Astrocyte of the cerebellum (primary cell): ENCODE results near the gene COL6A2.

Source experiments
- DNase-seq: peaks from one replicate; pipeline ENCODE4 v3.0.0-alpha.2; 2011; ENCODE audit warnings: low read depth
- H3K4me3 ChIP-seq: 2 replicates; pipeline ENCODE4 v1.5.1; 2011; ENCODE audit warnings: mild to moderate bottlenecking, low read depth, low read length, moderate library complexity
- in situ Hi-C: cut with HindIII; loops from 2 replicates; pipeline ENCODE4 v1.10.0; 2017; ENCODE audit warnings: low sequenced_read_pairs
- TF ChIP-seq, protein P1 (sequence below): IDR thresholded peaks from 2 replicates; pipeline ENCODE4 v1.5.1; 2012; ENCODE audit warnings: low read length, low read depth, moderate library complexity, mild to moderate bottlenecking; ENCODE audit errors: missing control alignments

Gene COL6A2

DNA sequence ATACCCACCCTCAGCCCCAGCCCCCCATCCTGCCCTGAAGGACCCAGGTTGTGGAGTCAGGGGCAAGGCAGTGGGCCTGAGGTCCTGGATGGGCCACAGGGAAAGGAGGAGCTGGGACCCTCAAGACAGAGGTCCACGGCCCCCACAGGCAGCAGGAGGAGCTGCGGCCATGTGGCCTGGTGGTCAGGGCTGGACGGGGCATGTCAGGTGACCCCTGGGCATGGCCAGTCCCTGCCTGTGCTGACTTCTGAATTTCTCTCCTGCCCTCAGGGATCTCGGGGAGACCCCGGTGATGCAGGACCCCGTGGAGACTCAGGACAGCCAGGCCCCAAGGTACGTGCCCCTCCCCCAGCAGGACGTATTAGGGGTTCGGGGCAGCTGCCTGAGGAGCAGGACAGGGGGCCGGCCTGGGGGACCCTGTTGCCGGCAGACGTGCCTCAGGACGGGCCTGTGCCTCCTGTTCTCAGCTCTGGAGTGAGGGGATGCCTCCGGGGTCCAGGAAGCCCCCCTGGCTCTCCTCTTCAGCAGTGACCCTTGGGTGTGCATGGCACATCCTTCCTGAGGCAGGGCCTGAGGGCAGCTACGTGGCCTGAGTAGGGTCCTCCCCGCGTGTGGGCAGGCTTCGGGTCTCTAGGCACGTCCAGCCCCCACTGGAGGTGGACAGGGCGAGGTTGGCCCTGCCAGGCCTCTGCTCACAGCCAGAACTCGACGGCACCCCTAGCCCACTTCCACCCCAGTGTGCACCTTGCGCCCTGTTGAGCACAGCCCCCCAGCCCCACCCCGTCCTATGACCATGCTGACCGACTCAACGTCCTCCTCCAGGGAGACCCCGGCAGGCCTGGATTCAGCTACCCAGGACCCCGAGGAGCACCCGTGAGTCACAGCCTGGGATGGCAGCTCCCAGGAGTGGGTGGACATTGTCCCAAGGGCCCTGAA lies 23.6 kb downstream of the COL6A2 start:
- in situ Hi-C loops = no loop called here

DNA sequence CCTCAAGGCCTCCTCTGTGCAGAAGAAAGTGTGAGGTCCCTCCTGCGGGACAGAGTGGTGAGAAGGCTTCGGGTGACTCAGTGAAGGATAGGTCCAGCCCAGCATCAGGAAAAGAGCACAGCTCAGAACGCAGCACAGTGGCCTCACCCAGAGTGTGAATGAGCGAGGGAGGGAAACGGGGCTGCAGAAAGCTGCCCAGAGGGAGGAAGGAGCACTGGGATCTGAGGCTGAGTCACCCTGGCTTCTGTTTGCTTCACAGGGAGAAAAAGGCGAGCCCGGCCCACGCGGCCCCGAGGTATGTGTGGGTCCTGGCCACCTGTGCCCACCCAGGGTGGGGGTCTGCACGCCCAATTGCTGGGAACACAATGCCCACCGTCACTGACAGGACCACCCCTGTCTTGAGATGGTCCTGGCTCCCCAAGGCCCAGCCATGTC lies 24.3 kb downstream of the COL6A2 start:
- TF ChIP-seq, protein P1, sequence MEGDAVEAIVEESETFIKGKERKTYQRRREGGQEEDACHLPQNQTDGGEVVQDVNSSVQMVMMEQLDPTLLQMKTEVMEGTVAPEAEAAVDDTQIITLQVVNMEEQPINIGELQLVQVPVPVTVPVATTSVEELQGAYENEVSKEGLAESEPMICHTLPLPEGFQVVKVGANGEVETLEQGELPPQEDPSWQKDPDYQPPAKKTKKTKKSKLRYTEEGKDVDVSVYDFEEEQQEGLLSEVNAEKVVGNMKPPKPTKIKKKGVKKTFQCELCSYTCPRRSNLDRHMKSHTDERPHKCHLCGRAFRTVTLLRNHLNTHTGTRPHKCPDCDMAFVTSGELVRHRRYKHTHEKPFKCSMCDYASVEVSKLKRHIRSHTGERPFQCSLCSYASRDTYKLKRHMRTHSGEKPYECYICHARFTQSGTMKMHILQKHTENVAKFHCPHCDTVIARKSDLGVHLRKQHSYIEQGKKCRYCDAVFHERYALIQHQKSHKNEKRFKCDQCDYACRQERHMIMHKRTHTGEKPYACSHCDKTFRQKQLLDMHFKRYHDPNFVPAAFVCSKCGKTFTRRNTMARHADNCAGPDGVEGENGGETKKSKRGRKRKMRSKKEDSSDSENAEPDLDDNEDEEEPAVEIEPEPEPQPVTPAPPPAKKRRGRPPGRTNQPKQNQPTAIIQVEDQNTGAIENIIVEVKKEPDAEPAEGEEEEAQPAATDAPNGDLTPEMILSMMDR = no peak
- no peak overlapping the region for H3K4me3 ChIP-seq
- in situ Hi-C loops = no loop called here
- no peak for DNase-seq

More for the DNA sequence above, 23.6 kb downstream of the COL6A2 start:
- no peak overlapping the region for H3K4me3 ChIP-seq
- no peak for DNase-seq
- TF ChIP-seq, protein P1 = no peak

DNA sequence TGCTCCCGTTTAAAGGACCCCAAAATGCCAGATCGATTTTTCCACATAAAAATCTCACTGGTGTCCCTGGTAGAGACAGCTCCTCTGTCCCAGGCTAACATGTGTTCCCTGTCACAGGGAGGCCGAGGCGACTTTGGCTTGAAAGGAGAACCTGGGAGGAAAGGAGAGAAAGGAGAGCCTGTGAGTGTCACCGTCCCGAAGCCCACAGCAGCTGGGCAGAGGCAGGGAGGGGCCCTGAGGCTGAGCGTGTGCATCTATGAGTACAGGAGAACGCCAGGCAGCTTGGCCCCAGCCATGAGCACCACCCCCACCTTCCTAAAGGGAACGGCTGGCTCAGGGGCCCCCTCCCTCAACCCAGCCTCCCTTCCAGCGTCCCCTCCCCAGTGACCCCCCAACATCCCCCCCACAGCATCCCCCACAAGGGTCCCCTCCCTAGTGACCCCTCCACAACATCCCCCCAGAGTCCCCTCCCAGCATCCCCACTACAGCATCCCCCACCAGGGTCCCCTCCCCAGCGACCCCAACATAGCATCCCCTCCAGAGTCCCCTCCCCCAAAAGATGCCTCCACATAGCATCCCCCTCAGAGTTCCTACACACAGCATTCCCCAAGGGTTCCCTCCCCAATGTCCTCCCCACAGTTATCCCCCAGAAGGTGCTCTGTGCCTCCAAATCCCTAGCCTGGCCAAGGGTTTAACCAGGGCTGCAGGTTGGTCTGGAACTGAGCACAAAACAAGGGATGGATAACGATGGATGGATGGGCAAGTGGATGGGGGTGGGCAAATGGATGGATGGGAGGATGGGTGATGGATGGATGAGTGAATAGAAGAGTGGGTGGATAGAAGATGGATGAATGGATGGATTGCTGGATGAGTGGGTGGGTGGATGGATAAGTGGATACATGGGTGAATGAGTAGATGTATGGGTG lies 25.1 kb downstream of the COL6A2 start:
- in situ Hi-C loops = no loop called here
- no peak for DNase-seq
- TF ChIP-seq, protein P1 = no peak

DNA sequence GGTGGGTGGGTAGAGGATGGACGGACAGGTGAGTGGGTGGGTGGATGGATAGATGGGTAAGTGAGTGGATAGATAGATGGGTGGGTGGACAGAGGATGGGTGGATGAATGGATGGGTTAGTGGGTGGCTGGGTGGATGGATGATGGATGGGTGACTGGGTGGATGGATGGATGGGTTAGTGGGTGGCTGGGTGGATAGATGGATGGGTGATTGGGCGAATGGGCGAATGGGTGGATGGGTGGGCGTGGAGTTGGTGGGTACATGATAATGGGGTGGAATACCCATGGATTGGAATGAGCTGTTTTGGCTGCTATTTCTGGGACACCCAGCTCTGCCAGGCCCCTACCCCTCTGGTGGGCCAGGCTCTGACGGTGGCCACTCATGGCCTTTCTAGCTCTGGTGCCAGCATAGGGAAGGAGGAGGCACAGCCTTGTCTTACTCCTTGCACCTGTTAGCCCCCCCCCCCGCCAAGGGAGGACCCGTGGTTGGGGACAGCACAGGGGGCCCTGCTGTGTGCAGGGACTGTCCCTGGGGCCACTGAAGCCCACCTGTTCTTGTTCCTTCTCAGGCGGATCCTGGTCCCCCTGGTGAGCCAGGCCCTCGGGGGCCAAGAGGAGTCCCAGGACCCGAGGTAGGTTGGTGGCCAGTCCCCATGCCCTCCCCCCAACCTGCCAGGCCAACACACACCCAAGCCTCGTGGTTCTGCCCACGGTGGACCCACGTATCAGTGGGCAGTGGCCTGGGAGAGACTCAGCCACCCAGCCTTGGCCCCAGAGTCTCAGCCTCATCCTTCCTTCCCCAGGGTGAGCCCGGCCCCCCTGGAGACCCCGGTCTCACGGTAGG lies 26.4 kb downstream of the COL6A2 start:
- TF ChIP-seq, protein P1 = no peak
- no peak overlapping the region for H3K4me3 ChIP-seq
- DNase-seq = no peak
- in situ Hi-C loops = no loop called here

More for the DNA sequence above, 25.1 kb downstream of the COL6A2 start:
- H3K4me3 ChIP-seq = no peak overlapping the region

DNA sequence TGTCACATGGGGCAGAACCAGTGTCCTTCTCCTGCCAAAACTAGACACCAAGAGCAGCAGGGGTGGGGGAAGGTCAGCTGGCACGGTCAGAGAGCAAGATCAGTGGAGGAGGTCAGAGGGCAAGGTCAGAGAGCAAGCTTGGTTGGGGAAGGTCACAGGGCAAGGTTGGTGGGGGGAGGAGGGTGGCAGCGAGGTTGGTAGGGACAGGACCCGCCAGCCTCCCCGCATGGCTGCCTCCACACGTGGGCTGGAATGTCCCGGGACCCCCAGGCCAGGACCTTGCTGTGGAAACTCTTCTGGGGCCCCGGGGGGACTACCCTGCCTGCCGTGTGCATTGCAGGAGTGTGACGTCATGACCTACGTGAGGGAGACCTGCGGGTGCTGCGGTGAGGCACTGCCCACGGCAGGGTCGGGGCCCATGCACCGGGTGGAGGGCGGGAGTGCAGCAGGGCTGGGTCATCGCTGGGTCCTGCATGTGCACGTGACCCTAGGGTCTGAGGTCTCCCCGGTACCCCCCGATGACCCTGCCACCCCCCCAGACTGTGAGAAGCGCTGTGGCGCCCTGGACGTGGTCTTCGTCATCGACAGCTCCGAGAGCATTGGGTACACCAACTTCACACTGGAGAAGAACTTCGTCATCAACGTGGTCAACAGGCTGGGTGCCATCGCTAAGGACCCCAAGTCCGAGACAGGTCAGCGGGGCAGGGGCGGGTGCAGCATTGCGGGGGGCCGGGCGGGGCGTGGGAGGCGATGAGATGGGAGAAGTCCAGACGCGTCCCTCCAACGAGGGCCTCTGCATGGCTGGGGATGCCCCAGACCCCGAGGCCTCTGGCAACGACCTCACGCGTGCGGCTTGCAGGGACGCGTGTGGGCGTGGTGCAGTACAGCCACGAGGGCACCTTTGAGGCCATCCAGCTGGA lies 27.3 kb downstream of the COL6A2 start:
- no peak overlapping the region for H3K4me3 ChIP-seq
- TF ChIP-seq, protein P1 = no peak
- in situ Hi-C loops = no loop called here
- no peak for DNase-seq
